Type B pancreatic cell (in vitro differentiated cells): ENCODE data around the gene DDAH1. TPM values are rescaled to one million over a fixed set of nuclear protein-coding genes. Genes with fewer than 3 reads are reported as not detected.

Experiments
- DNase-seq: peaks from one replicate; pipeline ENCODE4 v3.0.0; 2021; ENCODE audit warnings: mixed read lengths; ENCODE audit not compliant: unreplicated experiment; ENCODE audit errors: extremely low spot score
- H3K27ac Mint-ChIP-seq: 2 replicates; pipeline ENCODE4 v1.8.0; 2021; ENCODE audit warnings: mild to moderate bottlenecking, mixed read lengths
- H3K27me3 Mint-ChIP-seq: 2 replicates; pipeline ENCODE4 v1.8.0; 2021; ENCODE audit warnings: mixed read lengths
- H3K36me3 Mint-ChIP-seq: 2 replicates; pipeline ENCODE4 v1.8.0; 2021; ENCODE audit warnings: mixed read lengths
- H3K4me1 Mint-ChIP-seq: one replicate; pipeline ENCODE4 v1.8.0; 2021; ENCODE audit warnings: mixed read lengths; ENCODE audit not compliant: unreplicated experiment
- H3K4me3 Mint-ChIP-seq: 2 replicates; pipeline ENCODE4 v1.8.0; 2021; ENCODE audit warnings: mild to moderate bottlenecking, mixed read lengths
- H3K9me3 Mint-ChIP-seq: 2 replicates; pipeline ENCODE4 v1.8.0; 2021; ENCODE audit warnings: mixed read lengths
- total RNA-seq: library from RNA; stranded (reverse); gene quantifications from 2 replicates; pipeline ENCODE4 v1.2.1, GENCODE V29; 2021; ENCODE audit warnings: low replicate concordance
- TF ChIP-seq, protein P1 (sequence below): fragments of 200-600 bp; sonication (generic); conservative IDR thresholded peaks from 2 replicates; pipeline ENCODE4 v1.5.0; 2021; ENCODE audit warnings: antibody characterized with exemption, mild to moderate bottlenecking

DDAH1 gene
- total RNA-seq, 1 donor from 2014 or later, result 28.6 TPM

DNA sequence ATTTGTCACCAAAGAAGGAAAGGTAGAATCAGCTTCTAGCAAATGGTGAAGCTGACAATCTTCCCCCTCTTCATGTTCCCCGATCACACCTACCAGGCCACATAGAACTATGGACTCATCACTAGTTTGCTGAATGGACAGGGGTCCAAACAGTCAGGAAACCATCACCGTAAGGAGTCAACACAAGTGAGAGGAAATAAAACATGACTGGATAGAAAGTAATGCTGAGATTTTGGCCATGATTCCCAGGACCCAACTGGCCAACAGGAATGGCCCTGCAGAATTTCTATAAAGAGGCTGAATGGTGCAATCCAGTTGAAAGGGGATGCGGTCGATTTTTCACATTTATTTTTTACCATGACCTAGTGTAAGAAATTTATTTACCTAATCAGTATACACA is 10.7 kb downstream of the DDAH1 start:
- TF ChIP-seq, protein P1, sequence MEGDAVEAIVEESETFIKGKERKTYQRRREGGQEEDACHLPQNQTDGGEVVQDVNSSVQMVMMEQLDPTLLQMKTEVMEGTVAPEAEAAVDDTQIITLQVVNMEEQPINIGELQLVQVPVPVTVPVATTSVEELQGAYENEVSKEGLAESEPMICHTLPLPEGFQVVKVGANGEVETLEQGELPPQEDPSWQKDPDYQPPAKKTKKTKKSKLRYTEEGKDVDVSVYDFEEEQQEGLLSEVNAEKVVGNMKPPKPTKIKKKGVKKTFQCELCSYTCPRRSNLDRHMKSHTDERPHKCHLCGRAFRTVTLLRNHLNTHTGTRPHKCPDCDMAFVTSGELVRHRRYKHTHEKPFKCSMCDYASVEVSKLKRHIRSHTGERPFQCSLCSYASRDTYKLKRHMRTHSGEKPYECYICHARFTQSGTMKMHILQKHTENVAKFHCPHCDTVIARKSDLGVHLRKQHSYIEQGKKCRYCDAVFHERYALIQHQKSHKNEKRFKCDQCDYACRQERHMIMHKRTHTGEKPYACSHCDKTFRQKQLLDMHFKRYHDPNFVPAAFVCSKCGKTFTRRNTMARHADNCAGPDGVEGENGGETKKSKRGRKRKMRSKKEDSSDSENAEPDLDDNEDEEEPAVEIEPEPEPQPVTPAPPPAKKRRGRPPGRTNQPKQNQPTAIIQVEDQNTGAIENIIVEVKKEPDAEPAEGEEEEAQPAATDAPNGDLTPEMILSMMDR, result no peak
- Mint-ChIP-seq H3K4me1 (peaks cover 7% of the 10 kb centered on the region), H3K4me3 (no peak overlapping the region), H3K27me3 (no peaks in the 10 kb centered on the region), H3K9me3 (peaks cover 5% of the 10 kb centered on the region), H3K27ac (no peak overlapping the region), H3K36me3 (no peaks in the 10 kb centered on the region)
- DNase-seq, result no peak

GRCh38 chr1:85453640-85454194 is 11.2 kb downstream of the DDAH1 start:
- TF ChIP-seq, protein P1, result no peak
- Mint-ChIP-seq H3K9me3 (peaks cover 6% of the 10 kb centered on the region), H3K4me3 (no peak overlapping the region), H3K27ac (no peak overlapping the region), H3K36me3 (no peaks in the 10 kb centered on the region), H3K27me3 (no peaks in the 10 kb centered on the region), H3K4me1 (peaks cover 8% of the 10 kb centered on the region)
- no peak for DNase-seq

DNA sequence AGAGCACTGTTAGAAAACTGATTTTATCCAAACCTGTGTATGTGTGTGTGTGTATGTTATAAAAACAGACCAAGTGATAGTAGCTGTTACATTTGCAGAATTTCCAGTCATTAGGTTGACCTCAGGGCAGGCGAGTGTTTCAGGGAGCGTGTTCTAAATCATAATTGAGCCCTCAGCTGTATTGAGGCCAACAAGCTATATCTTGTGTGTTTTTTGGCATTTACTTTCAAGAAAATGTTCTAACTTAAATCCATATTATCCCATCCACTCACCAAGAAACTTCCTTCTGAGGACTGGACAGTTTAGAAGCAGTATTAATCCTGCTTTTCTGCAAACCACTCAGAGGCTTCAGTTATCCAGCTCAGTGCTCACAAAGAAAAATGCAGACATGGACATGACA is 12.0 kb downstream of the DDAH1 start:
- no peaks in the 10 kb centered on the region for H3K27me3 Mint-ChIP-seq
- no peak overlapping the region for H3K4me3 Mint-ChIP-seq
- DNase-seq, result no peak
- peaks cover 6% of the 10 kb centered on the region for H3K9me3 Mint-ChIP-seq
- TF ChIP-seq, protein P1, result no peak
- peaks cover 8% of the 10 kb centered on the region for H3K4me1 Mint-ChIP-seq
- no peak overlapping the region for H3K27ac Mint-ChIP-seq
- H3K36me3 Mint-ChIP-seq, result no peaks in the 10 kb centered on the region

GRCh38 chr1:85451236-85451830 is 13.6 kb downstream of the DDAH1 start:
- Mint-ChIP-seq H3K36me3 (no peaks in the 10 kb centered on the region), H3K4me3 (no peak overlapping the region), H3K27ac (no peak overlapping the region), H3K4me1 (peaks cover 19% of the 10 kb centered on the region), H3K27me3 (no peaks in the 10 kb centered on the region), H3K9me3 (peaks cover 6% of the 10 kb centered on the region)
- DNase-seq, result no peak
- TF ChIP-seq, protein P1, result no peak

DNA sequence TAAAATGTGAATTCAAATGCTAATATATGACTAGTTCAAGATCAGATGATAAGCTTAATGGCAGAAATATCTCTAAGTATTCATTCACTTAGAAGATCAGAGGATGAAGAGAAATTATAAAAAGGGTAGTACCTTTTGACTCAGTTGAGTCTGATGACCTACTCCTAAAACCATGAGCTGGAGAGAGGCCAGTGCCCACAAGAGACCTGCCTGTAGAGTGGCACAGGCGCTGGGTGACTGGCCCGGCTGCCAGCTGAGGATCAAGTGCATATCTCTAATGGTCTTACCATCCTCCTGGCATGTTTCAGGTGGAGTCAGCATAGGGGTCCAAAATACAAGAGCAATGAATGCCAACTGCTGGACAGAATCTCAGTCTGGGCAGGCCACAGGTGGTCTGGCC is 14.1 kb downstream of the DDAH1 start:
- H3K4me1 Mint-ChIP-seq, result peaks cover 19% of the 10 kb centered on the region
- H3K27ac Mint-ChIP-seq, result no peak overlapping the region
- H3K27me3 Mint-ChIP-seq, result no peaks in the 10 kb centered on the region
- no peak overlapping the region for H3K4me3 Mint-ChIP-seq
- DNase-seq, result no peak
- peaks cover 6% of the 10 kb centered on the region for H3K9me3 Mint-ChIP-seq
- TF ChIP-seq, protein P1, result no peak
- no peaks in the 10 kb centered on the region for H3K36me3 Mint-ChIP-seq
